Glutamatergic neuron (in vitro differentiated cells): ENCODE results near the gene CC2D1B. TPM values are rescaled to one million over a fixed set of nuclear protein-coding genes. Genes with fewer than 3 reads are reported as not detected.

Experiments used
- DNase-seq: peaks from one replicate; pipeline ENCODE4 v3.0.0; 2022
- H3K27ac Mint-ChIP-seq: one replicate; pipeline ENCODE4 v1.8.0; 2020; ENCODE audit warnings: mild to moderate bottlenecking, mixed read lengths, inconsistent platforms; ENCODE audit not compliant: unreplicated experiment
- H3K27me3 Mint-ChIP-seq: one replicate; pipeline ENCODE4 v1.8.0; 2020; ENCODE audit warnings: mild to moderate bottlenecking, moderate library complexity, mixed read lengths, inconsistent platforms; ENCODE audit not compliant: unreplicated experiment
- H3K36me3 Mint-ChIP-seq: one replicate; pipeline ENCODE4 v1.8.0; 2020; ENCODE audit warnings: mild to moderate bottlenecking, mixed read lengths, inconsistent platforms; ENCODE audit not compliant: unreplicated experiment
- H3K4me1 Mint-ChIP-seq: one replicate; pipeline ENCODE4 v1.8.0; 2020; ENCODE audit warnings: mild to moderate bottlenecking, low read depth, mixed read lengths, inconsistent platforms; ENCODE audit not compliant: unreplicated experiment
- H3K4me3 Mint-ChIP-seq: one replicate; pipeline ENCODE4 v1.8.0; 2020; ENCODE audit warnings: mild to moderate bottlenecking, mixed read lengths, inconsistent platforms; ENCODE audit not compliant: unreplicated experiment
- H3K9me3 Mint-ChIP-seq: one replicate; pipeline ENCODE4 v1.8.0; 2020; ENCODE audit warnings: mild to moderate bottlenecking, moderate library complexity, mixed read lengths, inconsistent platforms; ENCODE audit not compliant: unreplicated experiment
- total RNA-seq: library from RNA; stranded (reverse); fragmentation: NEBNext Ultra II Directional; extraction: Animal tissue kit (Norgen Biotek cat#: 25700); gene quantifications from one replicate; pipeline ENCODE4 v1.2.1, GENCODE V29; 2021; ENCODE audit not compliant: unreplicated experiment
- TF ChIP-seq, protein P1 (sequence below): fragments of 200-600 bp; sonication (generic); IDR thresholded peaks from one replicate; pipeline ENCODE4 v1.5.0; 2021; ENCODE audit not compliant: partially characterized antibody, unreplicated experiment

CC2D1B gene
- total RNA-seq, 1 donor from 2014 or later, result 54.9 TPM

DNA sequence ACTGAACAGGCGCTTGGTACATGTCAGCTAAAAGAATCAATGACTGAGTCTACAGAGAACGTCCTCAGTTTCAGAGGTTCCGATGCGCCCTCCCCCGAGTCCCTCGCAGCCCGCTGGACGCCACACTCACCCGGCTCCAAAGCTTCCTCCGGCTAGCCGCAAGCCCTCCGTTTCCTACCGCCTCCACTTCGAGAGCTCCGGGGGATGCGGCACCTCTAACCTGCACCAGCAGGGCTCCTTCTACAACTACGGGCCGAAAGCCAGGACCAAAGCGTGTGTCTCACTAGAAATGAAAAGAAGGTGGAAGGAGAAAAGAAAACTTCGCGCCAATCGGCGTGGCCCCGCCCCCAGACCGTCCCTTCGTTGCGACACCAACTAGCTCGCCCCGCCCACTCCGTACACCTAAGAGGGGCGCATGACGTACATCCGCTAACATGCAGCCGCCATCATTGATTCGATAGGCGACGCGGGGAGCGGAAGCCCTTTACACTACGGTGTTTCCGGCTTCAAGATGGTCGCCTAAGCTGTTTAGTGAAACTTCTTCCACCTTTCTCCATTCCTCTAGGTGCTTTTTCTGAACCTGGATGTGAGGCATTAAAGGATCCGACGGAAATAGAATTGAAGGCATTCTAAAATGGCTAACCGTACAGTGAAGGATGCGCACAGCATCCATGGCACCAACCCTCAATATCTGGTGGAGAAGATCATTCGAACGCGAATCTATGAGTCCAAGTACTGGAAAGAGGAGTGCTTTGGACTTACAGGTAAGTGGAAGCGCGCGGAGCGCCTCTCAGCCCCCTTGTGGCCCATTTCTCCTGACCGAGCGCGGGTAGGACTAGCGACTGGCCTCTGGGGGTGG lies 38.3 kb upstream of the CC2D1B start, which contains the start of the genes ORC1 and PRPF38A:
Gene ORC1, minus strand, starts transcription at position 308 of the 859 bp plus-strand sequence. CDS start 2,200 bp downstream, outside the sequence.
Gene PRPF38A, plus strand, starts transcription at position 487 of the 859 bp plus-strand sequence. Its CDS starts 148 bp downstream, at position 635.
- Mint-ChIP-seq H3K4me1 (peaks cover 5% of the 10 kb centered on the region), H3K36me3 (no peaks in the 10 kb centered on the region), H3K27ac (peak within 1 kb of the TSS; percentile 85), H3K4me3 (peak within 1 kb of the TSS; percentile 100), H3K27me3 (peaks cover 2% of the 10 kb centered on the region), H3K9me3 (peaks cover 1% of the 10 kb centered on the region)
- DNase-seq, result peak; percentile 98
- TF ChIP-seq, protein P1, sequence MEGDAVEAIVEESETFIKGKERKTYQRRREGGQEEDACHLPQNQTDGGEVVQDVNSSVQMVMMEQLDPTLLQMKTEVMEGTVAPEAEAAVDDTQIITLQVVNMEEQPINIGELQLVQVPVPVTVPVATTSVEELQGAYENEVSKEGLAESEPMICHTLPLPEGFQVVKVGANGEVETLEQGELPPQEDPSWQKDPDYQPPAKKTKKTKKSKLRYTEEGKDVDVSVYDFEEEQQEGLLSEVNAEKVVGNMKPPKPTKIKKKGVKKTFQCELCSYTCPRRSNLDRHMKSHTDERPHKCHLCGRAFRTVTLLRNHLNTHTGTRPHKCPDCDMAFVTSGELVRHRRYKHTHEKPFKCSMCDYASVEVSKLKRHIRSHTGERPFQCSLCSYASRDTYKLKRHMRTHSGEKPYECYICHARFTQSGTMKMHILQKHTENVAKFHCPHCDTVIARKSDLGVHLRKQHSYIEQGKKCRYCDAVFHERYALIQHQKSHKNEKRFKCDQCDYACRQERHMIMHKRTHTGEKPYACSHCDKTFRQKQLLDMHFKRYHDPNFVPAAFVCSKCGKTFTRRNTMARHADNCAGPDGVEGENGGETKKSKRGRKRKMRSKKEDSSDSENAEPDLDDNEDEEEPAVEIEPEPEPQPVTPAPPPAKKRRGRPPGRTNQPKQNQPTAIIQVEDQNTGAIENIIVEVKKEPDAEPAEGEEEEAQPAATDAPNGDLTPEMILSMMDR, result peak; percentile 37

DNA sequence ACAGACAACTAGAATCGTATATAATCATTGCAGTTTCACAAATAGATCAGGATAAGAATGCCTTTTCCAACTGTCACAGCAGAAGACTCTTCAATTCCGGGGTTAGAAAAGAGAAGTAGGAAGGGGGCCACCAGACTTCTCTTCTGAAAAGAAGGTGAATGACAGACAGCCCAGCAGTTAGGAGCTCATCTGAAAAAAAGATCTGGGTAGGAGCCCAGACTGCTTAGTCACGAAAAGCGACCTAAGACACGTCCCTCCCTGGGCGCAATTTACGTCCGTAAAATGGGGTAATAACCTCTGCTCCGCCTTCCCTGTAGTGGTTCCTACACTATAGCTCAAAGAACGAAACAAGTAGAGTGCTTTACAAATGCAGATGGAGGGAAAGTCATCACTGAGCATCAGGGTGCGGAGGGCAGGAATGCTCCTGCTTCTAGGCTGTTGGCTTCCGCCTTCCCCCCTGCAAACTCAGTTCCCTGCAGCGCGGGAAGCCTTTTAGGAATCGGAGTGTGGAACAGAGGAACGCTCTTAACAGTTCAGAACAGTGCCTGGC lies 37.6 kb upstream of the CC2D1B start:
- peak overlapping the region; percentile 100 for H3K4me3 Mint-ChIP-seq
- TF ChIP-seq, protein P1, result no peak
- DNase-seq, result no peak
- H3K27me3 Mint-ChIP-seq, result peaks cover 2% of the 10 kb centered on the region
- H3K9me3 Mint-ChIP-seq, result peaks cover 1% of the 10 kb centered on the region
- H3K36me3 Mint-ChIP-seq, result no peaks in the 10 kb centered on the region
- H3K4me1 Mint-ChIP-seq, result peaks cover 5% of the 10 kb centered on the region
- H3K27ac Mint-ChIP-seq, result peak overlapping the region; percentile 0

DNA sequence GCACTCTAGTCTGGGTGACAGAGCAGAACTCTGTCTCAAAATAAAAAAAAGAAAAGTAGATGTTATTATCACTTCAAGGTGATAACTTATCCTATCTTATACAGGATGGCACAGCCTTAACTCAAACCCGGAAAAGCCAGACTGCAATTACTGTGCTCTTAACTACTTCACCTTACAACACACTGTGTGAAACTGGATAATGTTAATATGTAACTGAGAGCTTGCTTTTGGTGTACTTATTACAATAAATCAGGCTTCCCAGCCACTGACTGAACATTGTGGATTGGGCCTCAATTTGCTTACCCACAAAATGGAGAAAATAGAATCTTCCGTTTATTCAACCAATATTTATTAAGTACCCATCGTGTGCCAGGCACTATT lies 36.8 kb upstream of the CC2D1B start:
- no peak overlapping the region for H3K27ac Mint-ChIP-seq
- H3K36me3 Mint-ChIP-seq, result no peaks in the 10 kb centered on the region
- H3K9me3 Mint-ChIP-seq, result peaks cover 1% of the 10 kb centered on the region
- peaks cover 5% of the 10 kb centered on the region for H3K4me1 Mint-ChIP-seq
- no peak for DNase-seq
- H3K27me3 Mint-ChIP-seq, result peaks cover 2% of the 10 kb centered on the region
- H3K4me3 Mint-ChIP-seq, result peak overlapping the region; percentile 100
- TF ChIP-seq, protein P1, result no peak

DNA sequence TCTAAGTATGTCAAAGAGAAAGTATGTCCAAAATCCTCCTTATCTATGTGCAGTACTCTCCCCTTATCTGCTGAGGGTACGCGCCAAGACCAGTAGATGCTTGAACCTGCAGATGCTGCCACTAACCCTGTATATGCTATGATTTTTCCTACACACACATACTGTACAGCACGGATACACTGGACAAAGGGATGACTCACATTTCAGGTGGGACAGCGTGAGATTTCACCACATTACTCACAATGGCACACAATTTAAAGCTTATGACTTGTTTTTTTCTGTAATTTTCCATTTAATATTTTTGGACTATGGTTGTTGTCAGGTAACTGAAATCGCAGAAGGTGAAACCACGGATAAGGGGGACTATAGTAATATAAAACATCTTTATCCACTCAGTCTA lies 34.1 kb upstream of the CC2D1B start:
- H3K4me3 Mint-ChIP-seq, result no peak overlapping the region
- H3K27me3 Mint-ChIP-seq, result peaks cover 2% of the 10 kb centered on the region
- H3K27ac Mint-ChIP-seq, result no peak overlapping the region
- H3K4me1 Mint-ChIP-seq, result peaks cover under 1% of the 10 kb centered on the region
- TF ChIP-seq, protein P1, result no peak
- DNase-seq, result no peak
- H3K9me3 Mint-ChIP-seq, result peaks cover 1% of the 10 kb centered on the region
- H3K36me3 Mint-ChIP-seq, result no peaks in the 10 kb centered on the region

DNA sequence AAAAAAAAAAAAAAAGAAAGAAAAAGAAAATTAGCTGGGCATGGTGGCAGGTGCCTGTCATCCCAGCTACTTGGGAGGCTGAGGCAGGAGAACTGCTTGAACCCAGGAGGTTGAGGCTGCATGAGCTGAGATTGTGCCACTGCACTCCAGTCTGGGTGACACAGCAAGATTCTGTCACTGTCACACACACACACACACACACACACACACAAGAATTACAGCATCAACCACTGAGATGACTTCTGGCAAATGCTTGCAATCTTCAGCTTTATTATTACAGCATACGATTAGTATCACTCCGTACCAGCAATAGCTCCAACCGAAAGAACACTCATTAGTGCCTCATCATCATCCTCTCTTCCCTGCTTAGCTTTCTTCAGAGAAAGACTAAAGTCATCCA lies 33.6 kb upstream of the CC2D1B start:
- H3K4me1 Mint-ChIP-seq, result no peaks in the 10 kb centered on the region

More for the DNA sequence above, 33.6 kb upstream of the CC2D1B start:
- H3K36me3 Mint-ChIP-seq, result no peaks in the 10 kb centered on the region
- no peak for DNase-seq
- no peak overlapping the region for H3K27ac Mint-ChIP-seq
- H3K27me3 Mint-ChIP-seq, result peaks cover 2% of the 10 kb centered on the region
- TF ChIP-seq, protein P1, result no peak
- no peak overlapping the region for H3K4me3 Mint-ChIP-seq
- H3K9me3 Mint-ChIP-seq, result peaks cover 1% of the 10 kb centered on the region
